Measurements from ENCODE around the gene REG4.
"Not testable (repeated sequence)": the region's sequence is repeated elsewhere in the genome, so short reads cannot be mapped to it uniquely, and the experiment has no call there.

Gene REG4

GRCh38 chr1:119811387-119811786 lies at the start of gene REG4:
Gene REG4 (minus strand): TSS chr1:119811460. CDS start chr1:119808769, 2,691 bp downstream.
- no peak for FAIRE-seq
- no peak for DNase-seq (ENCODE audit: low spot score)

- FAIRE-seq (no peak), DNase-seq (ENCODE audit: low spot score) (peak; percentile 64)
These were observed 48.4 kb upstream of the REG4 start for GRCh38 chr1:119859647-119860046.

- not testable (repeated sequence) for FAIRE-seq; DNase-seq (ENCODE audit: low spot score)
These were observed 47.4 kb upstream of the REG4 start for GRCh38 chr1:119858556-119859214.

- no peak for FAIRE-seq
- no peak for DNase-seq (ENCODE audit: low spot score)
These were observed 46.9 kb upstream of the REG4 start for GRCh38 chr1:119858126-119858525.

- FAIRE-seq (no peak), DNase-seq (ENCODE audit: low spot score) (no peak)
These were observed 41.9 kb upstream of the REG4 start for GRCh38 chr1:119853155-119853554.

- DNase-seq (ENCODE audit: low spot score); FAIRE-seq: not testable (repeated sequence)
These were observed 32.9 kb upstream of the REG4 start for GRCh38 chr1:119844206-119844605.

- FAIRE-seq (no peak), DNase-seq (ENCODE audit: low spot score) (no peak)
These were observed 30.0 kb upstream of the REG4 start for GRCh38 chr1:119841306-119841705.

GRCh38 chr1:119840745-119841144 lies 29.5 kb upstream of the REG4 start:
- DNase-seq (ENCODE audit: low spot score) = no peak
- no peak for FAIRE-seq

GRCh38 chr1:119838236-119838635 lies 27.0 kb upstream of the REG4 start:
- DNase-seq (ENCODE audit: low spot score) = no peak
- no peak for FAIRE-seq

- DNase-seq (ENCODE audit: low spot score) = no peak
- FAIRE-seq = no peak
These were observed 23.7 kb upstream of the REG4 start for GRCh38 chr1:119834990-119835389.

- FAIRE-seq = peak; percentile 30
These were observed 19.8 kb upstream of the REG4 start for GRCh38 chr1:119831027-119831426.

GRCh38 chr1:119829625-119830024 lies 18.4 kb upstream of the REG4 start:
- DNase-seq (ENCODE audit: low spot score) (no peak), FAIRE-seq (no peak)

More at GRCh38 chr1:119831027-119831426, 19.8 kb upstream of the REG4 start:
- DNase-seq (ENCODE audit: low spot score) = no peak

- DNase-seq (ENCODE audit: low spot score) = not testable (repeated sequence)
- FAIRE-seq = peak; percentile 30
These were observed 17.7 kb upstream of the REG4 start for GRCh38 chr1:119829006-119829405.

- FAIRE-seq = no peak
- DNase-seq (ENCODE audit: low spot score) = no peak
These were observed 17.0 kb upstream of the REG4 start for GRCh38 chr1:119828266-119828665.

GRCh38 chr1:119827010-119827409 lies 15.8 kb upstream of the REG4 start:
- FAIRE-seq (no peak), DNase-seq (ENCODE audit: low spot score) (no peak)

- no peak for DNase-seq (ENCODE audit: low spot score)
- peak; percentile 42 for FAIRE-seq
These were observed 11.1 kb upstream of the REG4 start for GRCh38 chr1:119822406-119822805.

- FAIRE-seq (no peak), DNase-seq (ENCODE audit: low spot score) (no peak)
These were observed 6.9 kb upstream of the REG4 start for GRCh38 chr1:119818181-119818580.

GRCh38 chr1:119816407-119816806 lies 5.1 kb upstream of the REG4 start:
- FAIRE-seq (no peak), DNase-seq (ENCODE audit: low spot score) (peak; percentile 30)

GRCh38 chr1:119815928-119816327 lies 4.7 kb upstream of the REG4 start:
- no peak for FAIRE-seq
- DNase-seq (ENCODE audit: low spot score) = no peak

- no peak for DNase-seq (ENCODE audit: low spot score)
- peak; percentile 70 for FAIRE-seq
These were observed 4.1 kb upstream of the REG4 start for GRCh38 chr1:119815361-119815760.

- no peak for DNase-seq (ENCODE audit: low spot score)
- no peak for FAIRE-seq
These were observed 3.0 kb upstream of the REG4 start for GRCh38 chr1:119814288-119814687.

- DNase-seq (ENCODE audit: low spot score) = no peak
- FAIRE-seq = peak; percentile 5
These were observed 811 bp upstream of the REG4 start for GRCh38 chr1:119811985-119812557.

- FAIRE-seq = peak; percentile 72
- peak; percentile 84 for DNase-seq (ENCODE audit: low spot score)
These were observed 2.2 kb downstream of the REG4 start for GRCh38 chr1:119808972-119809550.
